Measurements from ENCODE around the gene AURKB. TPM values are rescaled to one million over a fixed set of nuclear protein-coding genes. Genes with fewer than 3 reads are reported as not detected.
"Not testable (repeated sequence)": the region's sequence is repeated elsewhere in the genome, so short reads cannot be mapped to it uniquely, and the experiment has no call there.

The AURKB gene
- total RNA-seq, 1 donor from 2014 or later: not detected

DNA sequence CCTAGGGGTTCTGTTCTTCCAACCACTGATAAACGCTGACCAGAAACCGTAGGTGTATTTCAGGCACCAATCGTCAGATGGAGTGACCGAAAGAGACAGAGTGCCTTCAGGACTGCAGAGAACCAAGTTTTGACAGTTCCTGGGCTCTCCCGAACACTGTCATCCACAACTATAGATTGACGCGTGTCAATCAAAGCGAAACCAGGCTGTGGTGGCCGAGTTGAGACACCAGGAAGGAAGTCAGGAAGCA lies 11.9 kb upstream of the AURKB start:
- Histone ChIP-seq H3K4me3 (peak overlapping the region; percentile 56 to 76), H3K9me3 (no peaks in the 10 kb centered on the region), H3K27me3 (no peaks in the 10 kb centered on the region), H3K4me1 (peaks cover 30% of the 10 kb centered on the region), H3K27ac (peak overlapping the region; percentile 96), H3K36me3 (no peaks in the 10 kb centered on the region)
- intact Hi-C loops (cut with DNase I): loop anchor here (5.0 kb wide), 1 partner anchor 100 kb away; the partner anchor contains the start of gene HES7
- no peak for DNase-seq (ENCODE audit: extremely low spot score in 2 of 2)
- TF ChIP-seq, protein P1, sequence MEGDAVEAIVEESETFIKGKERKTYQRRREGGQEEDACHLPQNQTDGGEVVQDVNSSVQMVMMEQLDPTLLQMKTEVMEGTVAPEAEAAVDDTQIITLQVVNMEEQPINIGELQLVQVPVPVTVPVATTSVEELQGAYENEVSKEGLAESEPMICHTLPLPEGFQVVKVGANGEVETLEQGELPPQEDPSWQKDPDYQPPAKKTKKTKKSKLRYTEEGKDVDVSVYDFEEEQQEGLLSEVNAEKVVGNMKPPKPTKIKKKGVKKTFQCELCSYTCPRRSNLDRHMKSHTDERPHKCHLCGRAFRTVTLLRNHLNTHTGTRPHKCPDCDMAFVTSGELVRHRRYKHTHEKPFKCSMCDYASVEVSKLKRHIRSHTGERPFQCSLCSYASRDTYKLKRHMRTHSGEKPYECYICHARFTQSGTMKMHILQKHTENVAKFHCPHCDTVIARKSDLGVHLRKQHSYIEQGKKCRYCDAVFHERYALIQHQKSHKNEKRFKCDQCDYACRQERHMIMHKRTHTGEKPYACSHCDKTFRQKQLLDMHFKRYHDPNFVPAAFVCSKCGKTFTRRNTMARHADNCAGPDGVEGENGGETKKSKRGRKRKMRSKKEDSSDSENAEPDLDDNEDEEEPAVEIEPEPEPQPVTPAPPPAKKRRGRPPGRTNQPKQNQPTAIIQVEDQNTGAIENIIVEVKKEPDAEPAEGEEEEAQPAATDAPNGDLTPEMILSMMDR (IDR thresholded peaks at IDR 0.05): no peak
- TF ChIP-seq POLR2AphosphoS5 (IDR thresholded peaks at IDR 0.05; ENCODE audit: insufficient read depth in 1 of 2, low read depth in 1 of 2): no peak
- no peak for TF ChIP-seq POLR2A (IDR thresholded peaks at IDR 0.05)

DNA sequence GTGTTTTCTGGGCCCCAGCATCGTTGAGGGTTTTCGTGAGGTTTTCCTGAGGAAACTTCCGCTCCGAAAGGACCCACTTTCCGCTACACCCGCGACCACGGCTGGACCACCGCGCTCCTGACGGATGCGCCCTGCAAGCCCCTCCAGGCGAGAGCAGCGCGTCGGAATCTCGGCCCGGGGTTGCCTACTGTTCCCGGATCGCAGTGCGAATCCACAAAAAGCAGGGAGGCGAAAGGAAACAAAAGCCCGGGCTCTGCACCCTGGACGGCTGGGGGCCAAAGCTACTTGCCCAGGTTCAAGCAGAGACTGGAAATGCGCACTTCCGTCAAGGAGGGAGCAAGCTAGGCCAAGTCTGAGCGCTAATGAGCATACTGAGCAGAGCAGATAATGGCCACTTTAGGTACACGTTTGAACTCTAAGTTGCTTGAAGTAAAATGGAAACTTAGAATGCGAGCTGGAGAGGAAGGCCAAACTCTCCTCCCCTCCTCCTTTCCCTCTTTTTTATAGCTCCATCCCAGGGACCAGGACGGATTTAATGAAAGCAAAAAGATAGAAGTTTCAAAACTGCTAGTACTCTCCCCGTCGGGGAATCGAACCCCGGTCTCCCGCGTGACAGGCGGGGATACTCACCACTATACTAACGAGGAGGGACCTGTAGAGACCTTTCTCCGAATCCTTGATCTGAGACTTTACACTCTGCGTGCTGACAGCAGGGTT lies 11.4 kb upstream of the AURKB start:
- intact Hi-C loops (cut with DNase I): loop anchor here (2.0 to 5.0 kb wide), 2 partner anchors 35 to 100 kb away; partner anchors contain the start of gene HES7
- H3K27me3 ChIP-seq: no peaks in the 10 kb centered on the region
- peak overlapping the region; percentile 96 for H3K27ac ChIP-seq
- peak overlapping the region; percentile 56 to 76 for H3K4me3 ChIP-seq
- peak; percentile 13 to 80 for TF ChIP-seq POLR2AphosphoS5 (IDR thresholded peaks at IDR 0.05; ENCODE audit: insufficient read depth in 1 of 2, low read depth in 1 of 2)
- TF ChIP-seq POLR2A (IDR thresholded peaks at IDR 0.05): no peak
- TF ChIP-seq, protein P1 (IDR thresholded peaks at IDR 0.05): peak in 1 of 3 experiments; percentile 10
- DNase-seq (ENCODE audit: extremely low spot score in 2 of 2): peak in 1 of 2 donors; percentile 95
- peaks cover 26% of the 10 kb centered on the region for H3K4me1 ChIP-seq
- no peaks in the 10 kb centered on the region for H3K9me3 ChIP-seq
- no peaks in the 10 kb centered on the region for H3K36me3 ChIP-seq

DNA sequence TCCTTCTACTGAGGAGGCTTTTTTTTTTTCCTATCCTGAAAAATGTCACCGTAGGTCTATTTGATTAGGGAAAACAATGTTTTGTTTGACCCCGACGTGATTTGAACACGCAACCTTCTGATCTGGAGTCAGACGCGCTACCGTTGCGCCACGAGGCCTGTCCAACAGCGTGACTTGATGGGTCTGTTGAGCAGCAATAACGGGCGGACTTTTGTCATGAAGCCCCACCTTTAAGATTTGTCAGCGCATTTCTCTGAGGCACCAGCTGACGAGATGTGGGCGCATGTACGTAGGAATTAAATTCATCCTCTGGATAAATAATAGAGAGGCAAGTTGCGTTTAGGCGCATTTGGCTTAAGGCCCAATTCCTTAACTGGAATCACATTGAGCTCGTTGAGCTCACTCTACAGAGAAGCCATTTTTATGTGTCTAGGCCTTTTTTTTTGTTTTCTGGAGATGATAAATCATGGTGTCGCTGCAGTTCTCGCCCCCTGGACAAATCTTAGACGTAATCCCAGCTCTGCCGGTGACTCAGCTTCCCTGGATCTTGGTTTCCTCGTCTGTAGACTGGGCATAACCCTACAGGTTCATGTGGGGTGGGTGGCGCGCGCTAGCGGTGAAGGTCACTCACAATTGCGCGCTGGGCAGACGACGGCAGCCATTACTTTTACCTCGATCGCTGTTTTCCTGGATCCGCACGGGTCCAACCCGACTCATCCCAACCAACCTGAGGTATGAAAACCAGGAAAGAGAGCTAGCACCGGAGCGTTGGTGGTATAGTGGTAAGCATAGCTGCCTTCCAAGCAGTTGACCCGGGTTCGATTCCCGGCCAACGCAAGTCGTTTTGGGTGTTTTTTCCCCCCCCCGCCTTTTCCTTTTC lies 10.6 kb upstream of the AURKB start:
- peak in 1 of 2 donors; percentile 98 for DNase-seq (ENCODE audit: extremely low spot score in 2 of 2)
- intact Hi-C loops (cut with DNase I): loop anchor here (2.0 to 5.0 kb wide), 2 partner anchors 34 to 99 kb away; partner anchors contain the start of gene HES7
- Histone ChIP-seq H3K4me3 (peak overlapping the region; percentile 56 to 76), H3K27ac (peak overlapping the region; percentile 96), H3K4me1 (peaks cover 20% of the 10 kb centered on the region), H3K9me3 (no peaks in the 10 kb centered on the region), H3K36me3 (no peaks in the 10 kb centered on the region), H3K27me3 (no peaks in the 10 kb centered on the region)
- TF ChIP-seq POLR2A (IDR thresholded peaks at IDR 0.05) (peak in 1 of 2 donors; percentile 9), POLR2AphosphoS5 (IDR thresholded peaks at IDR 0.05; ENCODE audit: insufficient read depth in 1 of 2, low read depth in 1 of 2) (peak; percentile 77 to 85)
- TF ChIP-seq, protein P1 (IDR thresholded peaks at IDR 0.05): no peak

DNA sequence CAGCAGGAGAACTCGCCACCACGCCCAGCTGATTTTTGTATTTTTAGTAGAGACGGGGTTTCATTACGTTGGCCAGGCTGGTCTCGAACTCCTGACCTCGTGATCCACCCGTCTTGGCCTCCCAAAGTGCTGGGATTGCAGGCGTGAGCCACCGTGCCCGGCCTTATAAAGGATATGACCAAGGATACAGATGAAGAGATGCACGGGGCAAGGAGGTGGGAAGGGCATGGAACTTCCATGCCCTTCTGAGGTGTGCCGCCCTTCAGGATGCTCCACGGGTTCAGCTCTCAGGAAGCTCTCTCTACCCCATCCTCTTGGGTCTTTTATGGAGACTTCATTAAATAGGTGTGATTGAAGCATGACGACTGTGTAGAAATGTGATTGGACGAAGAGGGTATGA lies 3.6 kb upstream of the AURKB start:
- H3K36me3 ChIP-seq; H3K4me3 ChIP-seq; DNase-seq (ENCODE audit: extremely low spot score in 2 of 2); H3K27ac ChIP-seq; intact Hi-C loops (cut with DNase I); H3K9me3 ChIP-seq; H3K27me3 ChIP-seq: not testable (repeated sequence)
- H3K4me1 ChIP-seq: peaks cover 12% of the 10 kb centered on the region

DNA sequence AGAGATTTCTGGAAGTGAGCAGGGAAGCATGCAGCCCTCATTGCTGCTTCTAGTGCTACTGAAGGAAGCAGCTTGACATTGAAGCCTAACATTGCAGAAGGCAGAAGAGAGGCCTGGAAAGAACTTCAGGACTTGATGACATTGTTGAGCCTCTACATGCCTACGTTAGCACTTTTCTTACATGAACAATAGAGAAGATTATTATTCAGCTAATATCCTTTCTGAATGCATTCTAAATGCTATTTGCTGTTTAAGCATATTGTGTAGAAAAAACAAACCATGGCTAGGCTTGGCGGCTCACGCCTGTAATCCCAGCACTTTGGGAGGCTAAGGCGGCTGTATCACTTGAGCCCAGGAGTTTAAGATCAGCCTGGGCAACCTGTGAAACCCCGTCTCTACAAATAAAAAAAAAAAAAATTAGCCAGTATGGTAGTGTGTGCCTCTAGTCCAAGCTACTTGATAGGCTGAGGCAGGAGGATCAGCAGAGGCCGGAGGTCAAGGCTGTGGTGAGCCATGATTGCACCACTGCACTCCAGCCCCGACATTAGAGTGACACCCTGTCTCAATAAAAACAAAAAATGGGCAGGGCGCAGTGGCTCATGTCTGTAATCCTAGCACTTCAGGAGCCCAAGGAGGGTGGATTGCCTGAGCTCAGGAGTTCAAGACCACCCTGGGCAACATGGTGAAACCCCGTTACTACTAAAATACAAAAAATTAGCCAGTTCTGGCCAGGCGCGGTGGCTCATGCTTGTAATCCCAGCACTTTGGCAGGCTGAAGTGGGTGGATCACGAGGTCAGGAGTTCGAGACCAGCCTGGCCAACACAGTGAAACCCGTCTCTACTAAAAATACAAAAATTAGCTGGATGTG lies 2.2 kb upstream of the AURKB start:
- Histone ChIP-seq H3K4me3 (no peak overlapping the region), H3K4me1 (peaks cover 12% of the 10 kb centered on the region), H3K27ac (no peak overlapping the region), H3K27me3 (no peaks in the 10 kb centered on the region), H3K9me3 (no peaks in the 10 kb centered on the region), H3K36me3 (no peaks in the 10 kb centered on the region)
- intact Hi-C loops (cut with DNase I): no loop called here
- TF ChIP-seq, protein P1 (IDR thresholded peaks at IDR 0.05): no peak
- TF ChIP-seq POLR2AphosphoS5 (IDR thresholded peaks at IDR 0.05; ENCODE audit: insufficient read depth in 1 of 2, low read depth in 1 of 2): no peak
- TF ChIP-seq POLR2A (IDR thresholded peaks at IDR 0.05): no peak
- no peak for DNase-seq (ENCODE audit: extremely low spot score in 2 of 2)

All from vagina (tissue), 2 donors.